ENCODE data around the gene SLC8A3. TPM values are rescaled to one million over a fixed set of nuclear protein-coding genes. Genes with fewer than 3 reads are reported as not detected.

Gene SLC8A3
- total and polyA plus RNA-seq, 2 of the 13 experiments (the other 11 are each of a cell fraction or from before 2014, with no cell fraction given), result 0.01 to 0.02 TPM

- TF ChIP-seq PHF8 (CRISPR knock-in tag; IDR thresholded peaks at IDR 0.05) (no peak), ZMYM2 (CRISPR knock-in tag; IDR thresholded peaks at IDR 0.05) (no peak), BORCS8-MEF2B (CRISPR knock-in tag; IDR thresholded peaks at IDR 0.05) (0 out of 2 replicates have a peak, but pooled peaks have one; percentile 44), ZMYM3 (CRISPR knock-in tag; IDR thresholded peaks at IDR 0.05) (0 out of 2 replicates have a peak, but pooled peaks have one; percentile 22), ZFX (CRISPR knock-in tag; IDR thresholded peaks at IDR 0.05; ENCODE audit: low read depth) (peak; percentile 19; the same call in 1 of the 2 replicates), HHEX (CRISPR knock-in tag; IDR thresholded peaks at IDR 0.05) (0 out of 2 replicates have a peak, but pooled peaks have one; percentile 24), IRF2 (CRISPR knock-in tag; IDR thresholded peaks at IDR 0.05) (peak; percentile 85), ZNF580 (CRISPR knock-in tag; IDR thresholded peaks at IDR 0.05; ENCODE audit: borderline replicate concordance, low read depth) (0 out of 2 replicates have a peak, but pooled peaks have one; percentile 33), RAD51 (IDR thresholded peaks at IDR 0.05; ENCODE audit: borderline replicate concordance) (no peak), ZBTB26 (CRISPR knock-in tag; IDR thresholded peaks at IDR 0.05; ENCODE audit: borderline replicate concordance) (0 out of 2 replicates have a peak, but pooled peaks have one; percentile 49), FOXJ3 (CRISPR knock-in tag; IDR thresholded peaks at IDR 0.05; ENCODE audit: borderline replicate concordance) (no peak), CEBPB (IDR thresholded peaks at IDR 0.05; ENCODE audit: borderline replicate concordance, low read depth, low read length) (peak; percentile 99), GPN1 (CRISPR knock-in tag; IDR thresholded peaks at IDR 0.05; ENCODE audit: borderline replicate concordance) (no peak), RXRA (CRISPR knock-in tag; IDR thresholded peaks at IDR 0.05) (no peak; the same call in 1 of the 2 replicates), ZNF331 (CRISPR knock-in tag; IDR thresholded peaks at IDR 0.05) (peak; percentile 87), ZBTB44 (CRISPR knock-in tag; IDR thresholded peaks at IDR 0.05) (no peak), E2F5 (CRISPR knock-in tag; conservative IDR thresholded peaks at IDR 0.05) (no peak), ZBTB38 (CRISPR knock-in tag; IDR thresholded peaks at IDR 0.05) (no peak), MLX (CRISPR knock-in tag; IDR thresholded peaks at IDR 0.05) (no peak), MIER2 (CRISPR knock-in tag; IDR thresholded peaks at IDR 0.05) (peak; percentile 91), HMGXB4 (CRISPR knock-in tag; IDR thresholded peaks at IDR 0.05; ENCODE audit: borderline replicate concordance in 1 of 2, low read depth in 1 of 2) (peak in 1 of 2 experiments; percentile 86; a peak in 2 of 4 replicates), BCL6 (CRISPR knock-in tag; IDR thresholded peaks at IDR 0.05) (peak; percentile 49; the same call in 1 of the 2 replicates), ZMAT3 (CRISPR knock-in tag; conservative IDR thresholded peaks at IDR 0.05) (no peak), KMT2B (CRISPR knock-in tag; IDR thresholded peaks at IDR 0.05) (no peak), SSRP1 (CRISPR knock-in tag; IDR thresholded peaks at IDR 0.05) (peak; percentile 94)
Measured at GRCh38 chr14:70073924-70074566, 114.7 kb downstream of the SLC8A3 start (continued).
